HepG2 (cell line): ENCODE measurements around the gene PGC. TPM values are rescaled to one million over a fixed set of nuclear protein-coding genes. Genes with fewer than 3 reads are reported as not detected.

ENCODE experiments used
- CREM ChIP-seq, 2 experiments: sonication (generic) in 1 of 2; formaldehyde crosslinking in 1 of 2; IDR thresholded peaks; 2 replicates each; pipeline versions ENCODE4 v1.4.0 to v1.6.1; 2016 to 2020; ENCODE audit warnings: antibody characterized with exemption in 1 of 2, mild to moderate bottlenecking in 1 of 2, missing genetic modification reagents in 1 of 2
- FOXA1 ChIP-seq, 2 experiments: fragments of 450-650 bp in 1 of 2; sonication (generic) in 1 of 2; formaldehyde crosslinking in 1 of 2; IDR thresholded peaks; 2 replicates each; pipeline versions ENCODE4 v1.4.0 to v1.6.1; 2016 to 2020; ENCODE audit warnings: missing genetic modification reagents in 1 of 2
- GATAD1 ChIP-seq: IDR thresholded peaks from 2 replicates; pipeline ENCODE4 v1.6.1; 2016; ENCODE audit warnings: missing genetic modification reagents, missing compliant biosample characterization
- GMEB2 ChIP-seq: IDR thresholded peaks from 2 replicates; pipeline ENCODE4 v1.6.1; 2016; ENCODE audit warnings: missing biosample characterization, missing genetic modification reagents, low read depth
- HOXA9 ChIP-seq: sonication (generic); formaldehyde crosslinking; IDR thresholded peaks from 2 replicates; pipeline ENCODE4 v1.8.1; 2022; ENCODE audit warnings: missing genetic modification reagents, mild to moderate bottlenecking, moderate library complexity, borderline replicate concordance
- IRF9 ChIP-seq: sonication (generic); formaldehyde crosslinking; IDR thresholded peaks from 2 replicates; pipeline ENCODE4 v1.8.0; 2022; ENCODE audit warnings: missing genetic modification reagents, mild to moderate bottlenecking, borderline replicate concordance
- MED8 ChIP-seq: sonication (generic); formaldehyde crosslinking; IDR thresholded peaks from 2 replicates; pipeline ENCODE4 v1.8.1; 2023; ENCODE audit warnings: mild to moderate bottlenecking, missing genetic modification reagents; ENCODE audit not compliant: insufficient replicate concordance
- PRDM10 ChIP-seq: sonication (generic); formaldehyde crosslinking; IDR thresholded peaks from 2 replicates; pipeline ENCODE4 v1.4.0; 2020; ENCODE audit warnings: low read depth, missing genetic modification reagents
- SOX13 ChIP-seq, 3 experiments: fragments of 450-650 bp in 1 of 3; sonication (generic) in 1 of 3; formaldehyde crosslinking in 1 of 3; IDR thresholded peaks in 2 of 3; conservative IDR thresholded peaks in 1 of 3; 2 replicates each; pipeline versions ENCODE4 v1.5.0 to v1.6.1; 2016 to 2020; ENCODE audit warnings: antibody characterized with exemption in 1 of 3, mild to moderate bottlenecking in 1 of 3, missing compliant biosample characterization in 1 of 3, missing genetic modification reagents in 1 of 3, moderate library complexity in 1 of 3
- XBP1 ChIP-seq: sonication (generic); formaldehyde crosslinking; IDR thresholded peaks from 2 replicates; pipeline ENCODE4 v1.5.0; 2020; ENCODE audit warnings: missing genetic modification reagents
- ZNF331 ChIP-seq: sonication (generic); formaldehyde crosslinking; IDR thresholded peaks from 2 replicates; pipeline ENCODE4 v1.4.0; 2020; ENCODE audit warnings: missing genetic modification reagents
- ZNF446 ChIP-seq: sonication (generic); formaldehyde crosslinking; IDR thresholded peaks from 2 replicates; pipeline ENCODE4 v1.5.0; 2020; ENCODE audit warnings: mild to moderate bottlenecking, missing genetic modification reagents
- ZNF512B ChIP-seq: sonication (generic); formaldehyde crosslinking; IDR thresholded peaks from 2 replicates; pipeline ENCODE4 v1.5.1; 2020; ENCODE audit warnings: missing genetic modification reagents, mild to moderate bottlenecking, borderline replicate concordance
- ZNF563 ChIP-seq: sonication (generic); formaldehyde crosslinking; IDR thresholded peaks from 2 replicates; pipeline ENCODE4 v1.8.0; 2022; ENCODE audit warnings: mild to moderate bottlenecking, moderate library complexity, missing genetic modification reagents
- ZNF615 ChIP-seq: sonication (generic); formaldehyde crosslinking; IDR thresholded peaks from 2 replicates; pipeline ENCODE4 v1.5.0; 2020; ENCODE audit warnings: mild to moderate bottlenecking, missing genetic modification reagents, borderline replicate concordance
- ZNF674 ChIP-seq: sonication (generic); formaldehyde crosslinking; IDR thresholded peaks from 2 replicates; pipeline ENCODE4 v1.5.0; 2020; ENCODE audit warnings: low read depth, mild to moderate bottlenecking, missing genetic modification reagents
- ZNF781 ChIP-seq: sonication (generic); formaldehyde crosslinking; IDR thresholded peaks from 2 replicates; pipeline ENCODE4 v1.5.1; 2020; ENCODE audit warnings: borderline replicate concordance, mild to moderate bottlenecking, missing genetic modification reagents; ENCODE audit errors: not compliant biosample characterization
- polyA plus RNA-seq, 8 experiments: library from polyadenylated mRNA; depleted of rRNA in 3 of 8; stranded (reverse) in 7 of 8; unstranded in 1 of 8; fragments of >200 nt; fragmentation: Illumina TruSeq in 4 of 8; extraction: Trizol in 4 of 8; gene quantifications; 2 replicates each; pipeline versions ENCODE4 v1.2.1 to v1.2.3, GENCODE V29; 2011 to 2016; ENCODE audit warnings: low read depth in 4 of 8, missing spikeins in 1 of 8, mixed read lengths in 1 of 8; ENCODE audit not compliant: insufficient read depth in 1 of 8
- total RNA-seq, 5 experiments: library from RNA; depleted of rRNA; stranded (reverse); fragments of >200 nt; fragmentation: Illumina TruSeq; extraction: Trizol; gene quantifications; 2 replicates each; pipeline ENCODE4 v1.2.3, GENCODE V29; 2016; ENCODE audit warnings: low read depth in 1 of 5

The PGC gene
- total and polyA plus RNA-seq, 2 of the 13 experiments (the other 11 are each of a cell fraction or from before 2014, with no cell fraction given): 426 to 502 TPM

GRCh38 chr6:41733360-41733706 lies 13.9 kb downstream of the PGC start (continued):
- TF ChIP-seq ZNF512B (CRISPR knock-in tag) (no peak), ZNF781 (CRISPR knock-in tag) (no peak), CREM (IDR thresholded peaks at IDR 0.05) (no peak), CREM (CRISPR knock-in tag; IDR thresholded peaks at IDR 0.05) (no peak), MED8 (CRISPR knock-in tag) (peak; percentile 7), ZNF563 (CRISPR knock-in tag) (peak; percentile 65; the same call in 1 of the 2 replicates), PRDM10 (CRISPR knock-in tag) (0 out of 2 replicates have a peak, but pooled peaks have one; percentile 0), ZNF331 (no peak), ZNF615 (CRISPR knock-in tag) (no peak), FOXA1 (IDR thresholded peaks at IDR 0.05) (no peak), FOXA1 (CRISPR knock-in tag; IDR thresholded peaks at IDR 0.05) (no peak), ZNF446 (CRISPR knock-in tag) (0 out of 2 replicates have a peak, but pooled peaks have one; percentile 49), SOX13 (IDR thresholded peaks at IDR 0.05) (no peak), SOX13 (CRISPR knock-in tag; conservative IDR thresholded peaks at IDR 0.05 in 1 of 2, IDR thresholded peaks at IDR 0.05 in 1 of 2) (0 out of 4 replicates have a peak, but pooled peaks of 1 of the 2 experiments have one; percentile 3), GMEB2 (no peak), HOXA9 (CRISPR knock-in tag) (no peak), IRF9 (no peak), ZNF674 (CRISPR knock-in tag) (no peak), XBP1 (CRISPR knock-in tag) (no peak), GATAD1 (CRISPR knock-in tag) (peak; percentile 3; the same call in 1 of the 2 replicates)
